ENCODE measurements around the gene PRDM8.

DNA sequence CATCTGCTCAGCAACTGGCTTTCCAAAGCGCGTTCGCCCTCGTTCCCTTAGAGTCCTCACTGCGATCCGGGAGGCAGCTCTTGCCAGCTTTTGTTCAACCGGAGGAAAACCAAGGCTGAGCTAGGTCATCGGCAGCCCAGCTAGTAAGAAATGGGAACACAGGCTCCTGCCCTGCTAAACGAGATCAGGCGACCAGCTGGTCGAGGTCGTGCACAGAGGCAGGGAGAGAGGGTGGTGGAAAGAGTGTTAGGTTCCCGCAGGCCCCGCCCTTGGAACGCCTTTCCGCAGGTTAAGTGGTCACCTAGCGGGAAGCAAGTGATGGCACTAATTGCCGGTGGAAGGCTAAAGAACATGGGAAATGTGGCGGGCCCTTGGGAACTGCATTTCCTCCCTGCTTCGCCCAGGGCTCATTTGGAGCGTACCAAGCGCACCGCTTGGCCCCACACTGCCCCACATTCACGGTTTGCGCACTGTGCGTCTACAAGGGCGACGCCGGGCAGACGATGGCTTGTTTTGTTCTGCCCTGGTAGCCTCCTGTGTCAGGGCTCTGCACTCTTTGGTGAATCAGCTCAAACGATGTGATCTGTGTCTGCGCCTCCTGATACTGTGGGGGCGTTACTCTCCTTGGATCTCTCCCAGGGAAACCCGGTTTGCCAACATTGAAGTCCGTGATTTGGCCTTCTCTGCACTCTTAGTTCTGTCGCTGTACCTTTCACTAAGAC lies 7.2 kb upstream of the PRDM8 start:
- TF ChIP-seq, protein P1, sequence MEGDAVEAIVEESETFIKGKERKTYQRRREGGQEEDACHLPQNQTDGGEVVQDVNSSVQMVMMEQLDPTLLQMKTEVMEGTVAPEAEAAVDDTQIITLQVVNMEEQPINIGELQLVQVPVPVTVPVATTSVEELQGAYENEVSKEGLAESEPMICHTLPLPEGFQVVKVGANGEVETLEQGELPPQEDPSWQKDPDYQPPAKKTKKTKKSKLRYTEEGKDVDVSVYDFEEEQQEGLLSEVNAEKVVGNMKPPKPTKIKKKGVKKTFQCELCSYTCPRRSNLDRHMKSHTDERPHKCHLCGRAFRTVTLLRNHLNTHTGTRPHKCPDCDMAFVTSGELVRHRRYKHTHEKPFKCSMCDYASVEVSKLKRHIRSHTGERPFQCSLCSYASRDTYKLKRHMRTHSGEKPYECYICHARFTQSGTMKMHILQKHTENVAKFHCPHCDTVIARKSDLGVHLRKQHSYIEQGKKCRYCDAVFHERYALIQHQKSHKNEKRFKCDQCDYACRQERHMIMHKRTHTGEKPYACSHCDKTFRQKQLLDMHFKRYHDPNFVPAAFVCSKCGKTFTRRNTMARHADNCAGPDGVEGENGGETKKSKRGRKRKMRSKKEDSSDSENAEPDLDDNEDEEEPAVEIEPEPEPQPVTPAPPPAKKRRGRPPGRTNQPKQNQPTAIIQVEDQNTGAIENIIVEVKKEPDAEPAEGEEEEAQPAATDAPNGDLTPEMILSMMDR (IDR thresholded peaks at IDR 0.05): no peak
- no peak for TF ChIP-seq POLR2AphosphoS5 (IDR thresholded peaks at IDR 0.05)

Measured in prostate gland (tissue), 2 donors.